Measurements from ENCODE around the gene CPO.

- TF ChIP-seq CTCF (conservative IDR thresholded peaks at IDR 0.05 in 1 of 2, IDR thresholded peaks at IDR 0.05 in 1 of 2; ENCODE audit: extremely low read depth in 1 of 2, insufficient read depth in 1 of 2, low read depth in 1 of 2, low read length in 2 of 2) (no peak), EZH2 (IDR thresholded peaks at IDR 0.05; ENCODE audit: borderline replicate concordance, low read length) (no peak)
These were observed 29.1 kb downstream of the CPO start for GRCh38 chr2:206968134-206969086.

Data from mammary epithelial cell (primary cell).